ENCODE data around the gene RGL4. TPM values are rescaled to one million over a fixed set of nuclear protein-coding genes. Genes with fewer than 3 reads are reported as not detected.

The RGL4 gene
- total RNA-seq, 1 experiment from 2014 or later = not detected

DNA sequence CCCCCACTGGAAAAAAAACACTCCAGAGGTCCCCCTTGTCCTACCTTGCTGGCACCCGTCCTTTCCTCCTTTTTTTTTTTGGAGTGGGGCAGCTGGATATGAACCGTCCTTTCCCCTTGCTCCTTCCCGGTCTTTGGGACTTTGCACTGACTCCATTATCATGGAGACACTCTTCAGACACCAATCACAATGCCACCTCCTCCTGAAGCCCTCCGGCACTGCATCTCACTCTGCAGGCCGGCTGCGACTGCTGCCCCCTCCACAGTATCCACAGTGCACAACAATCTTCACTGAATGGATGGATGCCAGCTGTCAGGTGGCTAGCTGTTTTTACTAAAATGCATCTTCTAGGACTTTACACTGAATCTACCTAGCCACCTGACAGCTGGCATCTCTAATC, 12.7 kb upstream of the RGL4 start:
- no peak for DNase-seq (ENCODE audit: low spot score)
- H3K4me1 ChIP-seq (ENCODE audit: insufficient read depth, low read length, poor library complexity, severe bottlenecking) = no peaks in the 10 kb centered on the region
- no TSS peak for BruUV-seq (replicated peaks)
- ChIA-PET POLR2A (ENCODE audit: low non-redundant PET) (no interaction called here), CTCF (no interaction called here)
- intact Hi-C loops (cut with micrococcal nuclease; ENCODE audit: unreplicated experiment) = no loop called here
- H3K27me3 ChIP-seq (replicated peaks; ENCODE audit: insufficient read depth, low read depth, low read length, poor library complexity) = no peaks in the 10 kb centered on the region
- H3K9me3 ChIP-seq (ENCODE audit: low read depth, low read length, poor library complexity, severe bottlenecking) = no peaks in the 10 kb centered on the region
- TF ChIP-seq CTCF (conservative IDR thresholded peaks at IDR 0.05; ENCODE audit: low read depth, low read length) (no peak), EZH2 (IDR thresholded peaks at IDR 0.05; ENCODE audit: borderline replicate concordance, low read depth, low read length, poor library complexity, severe bottlenecking) (no peak)
- H3K36me3 ChIP-seq (ENCODE audit: insufficient read depth, low read length, poor library complexity, severe bottlenecking) = no peaks in the 10 kb centered on the region
- H3K4me3 ChIP-seq (ENCODE audit: low read depth, low read length, poor library complexity, severe bottlenecking) = no peak overlapping the region
- H3K27ac ChIP-seq (ENCODE audit: low read depth, low read length, poor library complexity, severe bottlenecking) = no peak overlapping the region

DNA sequence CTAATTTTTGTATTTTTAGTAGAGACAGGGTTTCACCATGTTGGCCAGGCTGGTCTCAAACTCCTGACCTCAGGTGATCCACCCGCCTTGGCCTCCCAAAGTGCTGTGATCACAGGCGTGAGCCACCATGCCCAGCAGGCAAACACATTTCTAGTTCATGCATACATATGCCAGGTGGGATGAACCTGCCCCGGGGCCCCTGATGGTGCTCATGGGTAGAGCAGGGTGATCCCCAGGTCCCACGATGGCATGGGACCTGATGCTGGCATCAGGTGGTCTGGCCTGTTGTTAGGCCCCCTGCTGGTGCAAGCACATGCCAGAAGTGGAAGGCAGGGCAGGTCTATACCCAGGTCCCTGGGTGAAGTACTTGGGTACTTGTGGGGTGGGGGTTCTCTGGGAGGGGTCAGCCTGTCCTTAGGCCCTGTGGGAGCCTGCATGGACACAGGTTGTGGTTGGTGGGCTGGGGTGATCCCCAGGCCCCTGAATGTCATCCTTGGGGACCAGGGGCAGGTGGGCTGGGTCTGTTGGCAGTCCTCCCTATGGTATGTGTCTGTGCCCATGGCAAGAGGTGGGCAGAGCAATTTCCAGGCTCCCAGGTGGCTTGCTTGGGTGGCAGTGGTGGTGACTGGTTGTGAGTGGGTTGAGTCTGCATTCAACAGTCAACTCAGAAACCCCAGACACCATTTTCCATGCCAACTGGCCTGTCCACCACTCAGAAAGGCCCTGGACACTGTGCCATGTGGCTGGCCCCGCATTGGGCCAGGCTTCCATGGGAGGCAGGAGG, 9.6 kb upstream of the RGL4 start:
- Histone ChIP-seq H3K4me1 (ENCODE audit: insufficient read depth, low read length, poor library complexity, severe bottlenecking) (no peaks in the 10 kb centered on the region), H3K36me3 (ENCODE audit: insufficient read depth, low read length, poor library complexity, severe bottlenecking) (peaks cover 2% of the 10 kb centered on the region), H3K27me3 (replicated peaks; ENCODE audit: insufficient read depth, low read depth, low read length, poor library complexity) (no peaks in the 10 kb centered on the region), H3K9me3 (ENCODE audit: low read depth, low read length, poor library complexity, severe bottlenecking) (no peaks in the 10 kb centered on the region), H3K27ac (ENCODE audit: low read depth, low read length, poor library complexity, severe bottlenecking) (no peak overlapping the region), H3K4me3 (ENCODE audit: low read depth, low read length, poor library complexity, severe bottlenecking) (no peak overlapping the region)
- DNase-seq (ENCODE audit: low spot score) = no peak
- CTCF ChIA-PET = no interaction called here
- intact Hi-C loops (cut with micrococcal nuclease; ENCODE audit: unreplicated experiment) = no loop called here
- TF ChIP-seq CTCF (conservative IDR thresholded peaks at IDR 0.05; ENCODE audit: low read depth, low read length) (no peak), EZH2 (IDR thresholded peaks at IDR 0.05; ENCODE audit: borderline replicate concordance, low read depth, low read length, poor library complexity, severe bottlenecking) (no peak)
- no TSS peak for BruUV-seq (replicated peaks)
- POLR2A ChIA-PET (ENCODE audit: low non-redundant PET) = no interaction called here

GRCh38 chr22:23682077-23682476, 8.7 kb upstream of the RGL4 start:
- Histone ChIP-seq H3K4me1 (ENCODE audit: insufficient read depth, low read length, poor library complexity, severe bottlenecking) (no peaks in the 10 kb centered on the region), H3K27ac (ENCODE audit: low read depth, low read length, poor library complexity, severe bottlenecking) (no peak overlapping the region), H3K27me3 (replicated peaks; ENCODE audit: insufficient read depth, low read depth, low read length, poor library complexity) (no peaks in the 10 kb centered on the region), H3K36me3 (ENCODE audit: insufficient read depth, low read length, poor library complexity, severe bottlenecking) (peaks cover 2% of the 10 kb centered on the region), H3K9me3 (ENCODE audit: low read depth, low read length, poor library complexity, severe bottlenecking) (no peaks in the 10 kb centered on the region), H3K4me3 (ENCODE audit: low read depth, low read length, poor library complexity, severe bottlenecking) (no peak overlapping the region)
- TF ChIP-seq EZH2 (IDR thresholded peaks at IDR 0.05; ENCODE audit: borderline replicate concordance, low read depth, low read length, poor library complexity, severe bottlenecking) (no peak), CTCF (conservative IDR thresholded peaks at IDR 0.05; ENCODE audit: low read depth, low read length) (no peak)
- ChIA-PET CTCF (no interaction called here), POLR2A (ENCODE audit: low non-redundant PET) (no interaction called here)
- DNase-seq (ENCODE audit: low spot score) = no peak
- BruUV-seq (replicated peaks) = no TSS peak
- intact Hi-C loops (cut with micrococcal nuclease; ENCODE audit: unreplicated experiment) = no loop called here

Measured in A673 (cell line).